DND-41 (cell line): ENCODE data around the gene OPN1SW.
A peak's percentile ranks its signal among the peaks of the same experiment; 100 is the strongest.

Experiments used
- ATAC-seq: fragments of 200-7000 bp; cut with Tn5 transposase; 3 replicates; pipeline ENCODE4 v1.9.1; 2021; ENCODE audit warnings: low read depth; ENCODE audit not compliant: insufficient read depth
- DNase-seq: peaks from one replicate; pipeline ENCODE4 v3.0.0-alpha.2; 2020
- H2AFZ ChIP-seq: 2 replicates; pipeline ENCODE4 v1.6.0; 2012; ENCODE audit warnings: low read depth, low read length
- H3K27ac ChIP-seq: 2 replicates; pipeline ENCODE4 v1.5.1; 2012; ENCODE audit warnings: low read length, inconsistent platforms
- H3K27me3 ChIP-seq: fragments of 200-600 bp; sonication (generic); 2 replicates; pipeline ENCODE4 v1.6.0; 2012; ENCODE audit warnings: low read length, mild to moderate bottlenecking, inconsistent platforms; ENCODE audit not compliant: insufficient read depth, poor library complexity
- H3K36me3 ChIP-seq: 2 replicates; pipeline ENCODE4 v1.5.1; 2012; ENCODE audit warnings: low read length, inconsistent platforms; ENCODE audit not compliant: insufficient read depth
- H3K4me1 ChIP-seq: 2 replicates; pipeline ENCODE4 v1.5.1; 2012; ENCODE audit warnings: mild to moderate bottlenecking, low read length; ENCODE audit not compliant: insufficient read depth
- H3K4me2 ChIP-seq: 2 replicates; pipeline ENCODE4 v1.6.0; 2012; ENCODE audit warnings: mild to moderate bottlenecking, moderate library complexity, low read length, inconsistent platforms; ENCODE audit not compliant: insufficient read depth
- H3K4me3 ChIP-seq, 2 experiments: fragments of 200-600 bp in 1 of 2; shearing (Covaris generic) in 1 of 2; 2 replicates each; pipeline ENCODE4 v1.5.1; 2012 to 2016; ENCODE audit warnings: inconsistent platforms in 2 of 2, low read length in 2 of 2, mild to moderate bottlenecking in 2 of 2, low read depth in 1 of 2, moderate library complexity in 1 of 2
- H3K79me2 ChIP-seq: 2 replicates; pipeline ENCODE4 v1.6.0; 2012; ENCODE audit warnings: low read length, inconsistent platforms; ENCODE audit not compliant: insufficient read depth
- H3K9ac ChIP-seq: 2 replicates; pipeline ENCODE4 v1.6.0; 2012; ENCODE audit warnings: low read depth, mild to moderate bottlenecking, inconsistent platforms, low read length, moderate library complexity
- H3K9me3 ChIP-seq: 2 replicates; pipeline ENCODE4 v1.5.1; 2012; ENCODE audit warnings: low read length, moderate library complexity, mild to moderate bottlenecking, inconsistent platforms; ENCODE audit not compliant: insufficient read depth, severe bottlenecking
- H4K20me1 ChIP-seq: 2 replicates; pipeline ENCODE4 v1.6.0; 2012; ENCODE audit warnings: low read length; ENCODE audit not compliant: insufficient read depth
- EZH2 ChIP-seq: IDR thresholded peaks from 3 replicates; pipeline ENCODE4 v1.6.1; 2012; ENCODE audit warnings: borderline replicate concordance, low read depth, mild to moderate bottlenecking, moderate library complexity, low read length, inconsistent platforms; ENCODE audit not compliant: severe bottlenecking
- TF ChIP-seq, protein P1 (sequence below): IDR thresholded peaks from 2 replicates; pipeline ENCODE4 v1.5.1; 2012; ENCODE audit warnings: borderline replicate concordance, low read length, moderate library complexity, mild to moderate bottlenecking; ENCODE audit not compliant: poor library complexity, severe bottlenecking; ENCODE audit errors: extremely low read depth

OPN1SW gene

DNA sequence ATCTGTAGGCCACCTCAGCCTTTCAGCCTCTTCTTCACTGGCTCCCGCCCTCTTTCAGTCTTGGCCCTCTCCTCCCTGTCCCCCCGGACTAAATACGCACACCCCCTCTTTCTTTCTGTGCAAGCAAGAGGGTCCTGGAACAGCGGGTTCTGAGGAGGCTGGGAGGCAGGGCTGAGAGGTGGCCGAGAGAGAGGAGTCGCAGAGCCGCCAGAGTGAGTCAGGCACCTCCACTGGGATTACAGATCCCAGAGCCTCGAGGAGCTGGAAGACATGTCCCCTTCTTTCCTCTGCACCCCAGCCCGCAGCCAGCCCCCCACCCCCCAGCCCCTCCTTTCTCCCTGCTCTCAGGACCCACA lies 16.4 kb upstream of the OPN1SW start:
- H2AFZ ChIP-seq = peak overlapping the region; percentile 99
- peak overlapping the region; percentile 71 for H3K27ac ChIP-seq
- peaks cover 21% of the 10 kb centered on the region for H3K4me1 ChIP-seq
- DNase-seq = no peak
- no peak for ATAC-seq
- peaks cover 7% of the 10 kb centered on the region for H3K27me3 ChIP-seq
- H3K9me3 ChIP-seq = no peaks in the 10 kb centered on the region
- H3K79me2 ChIP-seq = 0 out of 2 replicates have a peak, but pooled peaks cover 7% of the 10 kb centered on the region
- H3K36me3 ChIP-seq = peaks cover 11% of the 10 kb centered on the region
- peak overlapping the region; percentile 93 to 99; a peak in 3 of 4 replicates for H3K4me3 ChIP-seq
- TF ChIP-seq EZH2 = no peak
- TF ChIP-seq, protein P1, sequence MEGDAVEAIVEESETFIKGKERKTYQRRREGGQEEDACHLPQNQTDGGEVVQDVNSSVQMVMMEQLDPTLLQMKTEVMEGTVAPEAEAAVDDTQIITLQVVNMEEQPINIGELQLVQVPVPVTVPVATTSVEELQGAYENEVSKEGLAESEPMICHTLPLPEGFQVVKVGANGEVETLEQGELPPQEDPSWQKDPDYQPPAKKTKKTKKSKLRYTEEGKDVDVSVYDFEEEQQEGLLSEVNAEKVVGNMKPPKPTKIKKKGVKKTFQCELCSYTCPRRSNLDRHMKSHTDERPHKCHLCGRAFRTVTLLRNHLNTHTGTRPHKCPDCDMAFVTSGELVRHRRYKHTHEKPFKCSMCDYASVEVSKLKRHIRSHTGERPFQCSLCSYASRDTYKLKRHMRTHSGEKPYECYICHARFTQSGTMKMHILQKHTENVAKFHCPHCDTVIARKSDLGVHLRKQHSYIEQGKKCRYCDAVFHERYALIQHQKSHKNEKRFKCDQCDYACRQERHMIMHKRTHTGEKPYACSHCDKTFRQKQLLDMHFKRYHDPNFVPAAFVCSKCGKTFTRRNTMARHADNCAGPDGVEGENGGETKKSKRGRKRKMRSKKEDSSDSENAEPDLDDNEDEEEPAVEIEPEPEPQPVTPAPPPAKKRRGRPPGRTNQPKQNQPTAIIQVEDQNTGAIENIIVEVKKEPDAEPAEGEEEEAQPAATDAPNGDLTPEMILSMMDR = no peak
- H3K9ac ChIP-seq = peak overlapping the region; percentile 86
- H4K20me1 ChIP-seq = no peaks in the 10 kb centered on the region
- H3K4me2 ChIP-seq = peak overlapping the region; percentile 99

DNA sequence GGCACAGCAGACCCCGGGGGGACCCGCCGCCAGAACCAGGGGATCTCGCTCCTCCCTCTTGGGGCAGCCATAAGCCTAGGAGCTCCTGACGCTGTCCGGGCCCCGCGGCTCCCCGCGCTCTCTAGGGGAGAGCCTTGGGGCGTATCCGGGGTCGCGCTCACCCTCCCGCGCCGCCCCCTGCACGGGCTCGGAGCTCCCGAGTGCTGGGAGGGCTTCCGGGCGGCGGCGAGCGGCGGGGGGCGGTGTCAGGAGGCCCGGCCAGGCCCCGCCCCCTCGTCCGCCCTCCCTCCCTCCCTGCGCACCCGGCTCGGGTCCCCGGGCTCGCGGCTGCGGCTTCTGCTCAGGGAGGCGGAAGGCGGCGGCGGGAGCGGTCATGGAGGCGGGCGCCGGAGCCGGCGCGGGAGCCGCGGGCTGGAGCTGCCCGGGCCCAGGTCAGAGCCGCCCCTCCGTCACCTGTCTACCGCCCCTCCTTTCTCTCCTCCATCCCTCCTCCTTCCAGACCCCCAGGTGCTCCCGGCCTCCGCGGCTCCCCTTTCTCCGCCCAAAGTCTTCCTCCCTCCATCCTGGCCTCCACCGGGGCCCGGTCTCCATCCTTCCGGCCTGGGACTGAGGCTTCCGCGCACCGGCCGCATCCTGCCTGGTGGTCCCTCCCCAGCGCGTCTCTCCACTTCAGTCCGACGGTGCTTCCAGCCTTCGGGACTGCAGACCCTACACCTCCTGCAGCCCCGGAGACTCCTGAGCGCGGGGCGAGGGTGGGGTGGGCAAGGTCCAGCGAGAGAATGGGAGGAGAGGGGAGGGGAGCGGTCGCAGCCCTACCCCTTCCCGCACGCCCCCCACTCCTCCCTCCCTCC lies 15.8 kb upstream of the OPN1SW start, which contains the start of gene CCDC136:
Gene CCDC136, plus strand, starts transcription at position 848 of the 851 bp plus-strand sequence. CDS start 444 bp downstream, outside the sequence.
- DNase-seq (peak; percentile 86), ATAC-seq (peak; percentile 88)
- H3K36me3 ChIP-seq = peaks cover 11% of the 10 kb centered on the region
- peak within 1 kb of the TSS; percentile 99 for H2AFZ ChIP-seq
- no peaks in the 10 kb centered on the region for H4K20me1 ChIP-seq
- H3K9ac ChIP-seq = peak within 1 kb of the TSS; percentile 86
- H3K4me1 ChIP-seq = peaks cover 21% of the 10 kb centered on the region
- peak within 1 kb of the TSS; percentile 71 for H3K27ac ChIP-seq
- peak within 1 kb of the TSS; percentile 93 to 99 for H3K4me3 ChIP-seq
- 0 out of 2 replicates have a peak, but pooled peaks cover 7% of the 10 kb centered on the region for H3K79me2 ChIP-seq
- peaks cover 7% of the 10 kb centered on the region for H3K27me3 ChIP-seq
- TF ChIP-seq EZH2 = no peak
- TF ChIP-seq, protein P1 = no peak
- H3K4me2 ChIP-seq = peak within 1 kb of the TSS; percentile 99
- H3K9me3 ChIP-seq = no peaks in the 10 kb centered on the region

DNA sequence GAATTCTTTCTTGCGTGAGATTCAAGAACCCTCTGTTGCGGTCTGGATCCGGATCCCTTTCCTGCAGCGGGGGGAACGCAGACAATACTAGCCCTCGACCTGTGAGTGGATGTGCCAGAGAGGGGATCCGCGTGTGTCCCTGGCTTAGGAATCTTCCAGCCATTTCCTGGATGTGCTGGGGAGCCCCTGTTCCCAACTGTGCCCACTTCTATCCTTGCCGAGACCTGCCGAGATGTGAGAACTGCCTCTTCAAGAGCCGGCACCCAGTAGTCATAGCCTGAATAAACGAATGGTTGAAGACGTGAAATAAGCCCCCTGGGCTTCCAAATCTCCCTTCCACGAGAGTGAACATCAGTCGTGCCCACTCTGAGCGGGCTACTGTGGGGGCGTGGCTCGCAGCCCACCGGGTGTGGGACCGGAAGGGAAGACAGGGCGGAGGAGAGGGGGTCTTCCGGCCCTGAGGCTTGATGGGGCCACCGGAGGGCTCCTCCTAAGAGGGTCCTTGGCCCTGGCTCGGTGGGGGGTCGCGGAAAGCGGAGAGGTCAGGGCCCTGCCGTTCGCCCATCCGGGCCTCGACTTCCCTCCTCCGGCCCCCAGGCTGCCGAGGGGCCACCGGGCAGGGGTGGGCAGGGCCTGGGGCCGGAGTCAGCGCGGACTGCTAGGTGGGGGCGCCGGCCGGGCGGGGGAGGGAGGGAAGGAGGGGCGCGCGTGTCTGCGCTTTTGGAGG lies 14.9 kb upstream of the OPN1SW start:
- peaks cover 11% of the 10 kb centered on the region for H3K36me3 ChIP-seq
- peak overlapping the region; percentile 99 for H2AFZ ChIP-seq
- H3K4me1 ChIP-seq = peaks cover 21% of the 10 kb centered on the region
- 0 out of 2 replicates have a peak, but pooled peaks cover 7% of the 10 kb centered on the region for H3K79me2 ChIP-seq
- no peaks in the 10 kb centered on the region for H4K20me1 ChIP-seq
- H3K27me3 ChIP-seq = peaks cover 7% of the 10 kb centered on the region
- peak overlapping the region; percentile 99 for H3K4me2 ChIP-seq
- ATAC-seq (peak; percentile 25), DNase-seq (peak; percentile 40)
- peak overlapping the region; percentile 86 for H3K9ac ChIP-seq
- peak overlapping the region; percentile 66 for H3K27ac ChIP-seq
- no peaks in the 10 kb centered on the region for H3K9me3 ChIP-seq
- H3K4me3 ChIP-seq = peak overlapping the region; percentile 93 to 99; a peak in 3 of 4 replicates
- TF ChIP-seq, protein P1 = no peak
